OCI-LY3 (cell line): ENCODE measurements around the gene LRRC14B.

ENCODE experiments used
- H2AFZ ChIP-seq: fragments of 200-600, 300-600 bp; shearing (Covaris generic); 2 replicates; pipeline ENCODE4 v1.6.0; 2014; ENCODE audit warnings: antibody characterized with exemption, low read depth, low read length
- H3K27ac ChIP-seq: fragments of 200-600, 300-600 bp; sonication (generic); 2 replicates; pipeline ENCODE4 v1.5.1; 2014; ENCODE audit warnings: mild to moderate bottlenecking, low read length, moderate library complexity, mixed read lengths
- H3K27me3 ChIP-seq: fragments of 200-600, 300-600 bp; sonication (generic); 2 replicates; pipeline ENCODE4 v1.6.1; 2014; ENCODE audit warnings: low read depth, low read length, mixed read lengths
- H3K36me3 ChIP-seq: fragments of 200-600, 300-600 bp; sonication (generic); replicated peaks from 2 replicates; pipeline ENCODE3; 2014; ENCODE audit warnings: low read depth, low read length, mixed read lengths
- H3K4me1 ChIP-seq: fragments of 300-600, 200-600 bp; sonication (generic); 2 replicates; pipeline ENCODE4 v1.6.1; 2014; ENCODE audit warnings: low read length, mixed read lengths
- H3K4me2 ChIP-seq: fragments of 200-600, 300-600 bp; sonication (generic); 2 replicates; pipeline ENCODE4 v1.6.1; 2014; ENCODE audit warnings: low read length, mixed read lengths
- H3K4me3 ChIP-seq: fragments of 300-600, 200-600 bp; sonication (generic); 2 replicates; pipeline ENCODE4 v1.5.1; 2014; ENCODE audit warnings: antibody characterized with exemption, mild to moderate bottlenecking, low read length, moderate library complexity
- H3K79me2 ChIP-seq: fragments of 300-600, 200-600 bp; shearing (Covaris generic); 2 replicates; pipeline ENCODE4 v1.6.1; 2014; ENCODE audit warnings: mild to moderate bottlenecking, low read length, mixed read lengths
- H3K9ac ChIP-seq: fragments of 300-600, 200-600 bp; shearing (Covaris generic); 2 replicates; pipeline ENCODE4 v1.6.0; 2014; ENCODE audit warnings: mild to moderate bottlenecking, low read length, moderate library complexity
- H3K9me3 ChIP-seq: fragments of 200-600, 300-600 bp; shearing (Covaris generic); 2 replicates; pipeline ENCODE4 v1.6.1; 2014; ENCODE audit warnings: low read length, mixed read lengths; ENCODE audit not compliant: insufficient read depth
- H4K20me1 ChIP-seq: fragments of 200-600, 300-600 bp; sonication (generic); 2 replicates; pipeline ENCODE4 v1.6.1; 2016; ENCODE audit warnings: low read length, mixed read lengths; ENCODE audit not compliant: insufficient read depth
- EZH2phosphoT487 ChIP-seq: fragments of 200-600 bp; shearing (Covaris generic); IDR thresholded peaks from 2 replicates; pipeline ENCODE4 v1.6.1; 2018; ENCODE audit warnings: antibody characterized with exemption, mixed run types, low read depth
- TF ChIP-seq, protein P1 (sequence below): fragments of 200-600, 300-600 bp; sonication (generic); IDR thresholded peaks from 2 replicates; pipeline ENCODE4 v1.5.1; 2014; ENCODE audit warnings: antibody characterized with exemption, low read length, low read depth

LRRC14B gene

DNA sequence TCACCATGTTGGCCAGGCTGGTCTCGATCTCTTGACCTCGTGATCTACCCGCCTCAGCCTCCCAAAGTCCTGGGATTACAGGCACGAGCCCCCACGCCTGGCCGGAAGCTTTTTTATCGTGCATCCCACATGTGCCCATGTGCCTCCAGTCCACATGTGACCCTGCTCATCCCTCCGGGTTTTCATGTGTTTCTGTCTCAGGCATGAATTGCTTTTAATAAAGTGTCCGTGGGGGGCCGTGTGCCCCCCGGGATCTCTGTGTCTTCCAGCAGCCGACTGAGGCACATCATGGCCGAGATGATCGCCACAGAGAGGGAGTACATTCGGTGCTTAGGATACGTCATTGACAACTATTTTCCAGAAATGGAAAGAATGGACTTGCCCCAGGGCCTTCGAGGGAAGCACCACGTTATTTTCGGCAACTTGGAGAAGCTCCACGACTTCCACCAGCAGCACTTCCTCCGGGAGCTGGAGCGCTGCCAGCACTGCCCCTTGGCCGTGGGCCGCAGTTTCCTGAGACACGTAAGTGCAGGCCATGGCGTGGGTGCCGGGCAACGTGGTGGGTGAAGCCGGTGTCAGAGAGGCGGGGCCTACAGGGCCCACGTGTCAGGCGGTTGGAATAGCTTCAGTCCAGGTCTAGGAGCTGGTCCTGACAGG, 22.1 kb upstream of the LRRC14B start:
- Histone ChIP-seq H3K9me3 (no peaks in the 10 kb centered on the region), H3K4me1 (no peaks in the 10 kb centered on the region), H2AFZ (no peak overlapping the region), H3K36me3 (no peaks in the 10 kb centered on the region), H4K20me1 (no peaks in the 10 kb centered on the region), H3K4me3 (no peak overlapping the region), H3K9ac (no peak overlapping the region), H3K27ac (no peak overlapping the region), H3K79me2 (no peaks in the 10 kb centered on the region), H3K4me2 (no peak overlapping the region), H3K27me3 (no peaks in the 10 kb centered on the region)
- TF ChIP-seq EZH2phosphoT487, result no peak
- TF ChIP-seq, protein P1, sequence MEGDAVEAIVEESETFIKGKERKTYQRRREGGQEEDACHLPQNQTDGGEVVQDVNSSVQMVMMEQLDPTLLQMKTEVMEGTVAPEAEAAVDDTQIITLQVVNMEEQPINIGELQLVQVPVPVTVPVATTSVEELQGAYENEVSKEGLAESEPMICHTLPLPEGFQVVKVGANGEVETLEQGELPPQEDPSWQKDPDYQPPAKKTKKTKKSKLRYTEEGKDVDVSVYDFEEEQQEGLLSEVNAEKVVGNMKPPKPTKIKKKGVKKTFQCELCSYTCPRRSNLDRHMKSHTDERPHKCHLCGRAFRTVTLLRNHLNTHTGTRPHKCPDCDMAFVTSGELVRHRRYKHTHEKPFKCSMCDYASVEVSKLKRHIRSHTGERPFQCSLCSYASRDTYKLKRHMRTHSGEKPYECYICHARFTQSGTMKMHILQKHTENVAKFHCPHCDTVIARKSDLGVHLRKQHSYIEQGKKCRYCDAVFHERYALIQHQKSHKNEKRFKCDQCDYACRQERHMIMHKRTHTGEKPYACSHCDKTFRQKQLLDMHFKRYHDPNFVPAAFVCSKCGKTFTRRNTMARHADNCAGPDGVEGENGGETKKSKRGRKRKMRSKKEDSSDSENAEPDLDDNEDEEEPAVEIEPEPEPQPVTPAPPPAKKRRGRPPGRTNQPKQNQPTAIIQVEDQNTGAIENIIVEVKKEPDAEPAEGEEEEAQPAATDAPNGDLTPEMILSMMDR, result no peak

DNA sequence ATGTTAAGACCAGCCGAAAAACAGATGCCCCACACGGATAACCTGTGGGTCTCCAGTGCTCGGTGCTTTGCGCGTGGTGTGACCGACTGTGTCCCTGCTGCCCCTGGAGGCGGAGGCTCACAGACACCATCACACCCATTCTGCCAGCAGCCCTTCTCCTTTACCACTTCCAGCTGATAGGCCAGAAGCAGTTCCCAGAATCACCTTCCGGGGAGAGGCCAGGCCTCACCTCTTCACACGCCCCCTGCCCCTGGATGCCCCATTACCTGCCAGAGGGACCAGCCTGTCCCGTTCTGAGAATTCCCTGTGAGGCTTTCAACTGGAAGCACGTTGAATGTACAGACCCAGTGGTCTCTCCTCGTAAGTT, 21.6 kb upstream of the LRRC14B start:
- no peak overlapping the region for H3K4me3 ChIP-seq
- H2AFZ ChIP-seq, result no peak overlapping the region
- no peak overlapping the region for H3K9ac ChIP-seq
- no peak overlapping the region for H3K4me2 ChIP-seq
- no peak for TF ChIP-seq EZH2phosphoT487
- TF ChIP-seq, protein P1, result no peak
- no peak overlapping the region for H3K27ac ChIP-seq
- H4K20me1 ChIP-seq, result no peaks in the 10 kb centered on the region
- H3K36me3 ChIP-seq, result no peaks in the 10 kb centered on the region
- H3K79me2 ChIP-seq, result no peaks in the 10 kb centered on the region
- no peaks in the 10 kb centered on the region for H3K9me3 ChIP-seq
- no peaks in the 10 kb centered on the region for H3K4me1 ChIP-seq
- H3K27me3 ChIP-seq, result no peaks in the 10 kb centered on the region

DNA sequence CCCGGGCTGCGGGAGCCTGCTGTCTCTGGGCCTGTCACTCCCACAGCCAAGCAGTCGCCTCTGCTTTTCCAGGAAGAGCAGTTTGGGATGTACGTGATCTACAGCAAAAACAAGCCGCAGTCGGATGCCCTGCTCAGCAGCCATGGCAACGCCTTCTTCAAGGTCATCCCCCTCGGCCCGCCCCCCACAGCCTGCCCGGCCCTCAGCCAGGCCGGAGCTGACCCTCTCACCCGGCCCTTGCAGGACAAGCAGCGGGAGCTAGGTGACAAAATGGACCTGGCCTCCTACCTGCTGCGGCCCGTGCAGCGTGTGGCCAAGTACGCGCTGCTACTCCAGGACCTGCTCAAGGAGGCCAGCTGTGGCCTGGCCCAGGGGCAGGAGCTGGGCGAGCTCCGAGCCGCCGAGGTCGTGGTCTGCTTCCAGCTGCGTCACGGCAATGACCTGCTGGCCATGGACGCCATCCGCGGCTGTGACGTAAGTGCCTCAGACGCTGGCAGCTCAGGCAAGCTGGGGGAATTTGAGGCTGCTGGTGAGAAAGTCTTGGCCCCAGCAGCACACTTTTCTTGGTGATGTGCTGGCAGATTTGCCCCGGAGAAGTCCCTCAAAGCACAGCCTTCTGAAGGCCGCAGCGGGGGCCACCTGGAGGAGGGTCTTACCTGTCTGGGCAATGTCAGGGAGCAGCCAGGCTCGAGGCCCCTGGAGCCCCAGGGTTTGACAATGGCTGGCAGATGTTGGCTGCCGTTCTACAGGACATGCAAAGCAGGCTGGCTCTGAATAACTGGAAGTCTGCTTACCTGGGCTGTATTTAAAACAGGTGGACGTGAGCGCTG, 20.1 kb upstream of the LRRC14B start:
- Histone ChIP-seq H3K4me3 (no peak overlapping the region), H3K27ac (no peak overlapping the region), H4K20me1 (no peaks in the 10 kb centered on the region), H3K79me2 (no peaks in the 10 kb centered on the region), H3K9me3 (no peaks in the 10 kb centered on the region), H2AFZ (no peak overlapping the region), H3K9ac (no peak overlapping the region), H3K36me3 (no peaks in the 10 kb centered on the region), H3K4me2 (no peak overlapping the region), H3K4me1 (no peaks in the 10 kb centered on the region), H3K27me3 (no peaks in the 10 kb centered on the region)
- TF ChIP-seq, protein P1, result no peak
- no peak for TF ChIP-seq EZH2phosphoT487

DNA sequence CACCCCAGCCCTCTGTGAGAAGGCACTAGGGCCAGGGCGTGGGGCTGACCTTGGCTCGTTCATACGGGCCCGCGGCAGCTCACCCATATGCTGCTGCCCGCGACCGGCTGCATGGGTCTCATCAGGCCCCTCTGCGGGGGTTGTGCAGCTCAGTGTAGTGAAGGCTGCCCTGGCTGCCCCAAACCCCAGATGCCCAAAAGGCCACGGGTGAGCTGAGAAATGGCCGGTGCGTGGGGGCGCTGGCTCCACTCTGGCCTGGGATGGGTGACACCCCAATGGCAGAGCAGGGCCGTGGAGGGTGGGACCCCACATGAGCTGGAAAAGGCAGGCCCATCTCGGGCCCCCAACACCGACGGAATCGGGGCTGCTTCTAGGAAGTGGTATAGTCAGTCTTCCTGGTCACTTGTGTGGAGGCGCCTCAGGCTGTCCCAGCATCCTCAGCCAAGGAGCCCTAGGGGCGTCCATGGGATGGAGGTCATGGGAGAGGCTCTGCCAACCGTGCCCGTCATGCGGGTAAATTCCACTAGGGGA, 19.4 kb upstream of the LRRC14B start:
- H4K20me1 ChIP-seq, result no peaks in the 10 kb centered on the region
- no peaks in the 10 kb centered on the region for H3K36me3 ChIP-seq
- H3K27me3 ChIP-seq, result no peaks in the 10 kb centered on the region
- no peak overlapping the region for H3K4me2 ChIP-seq
- TF ChIP-seq EZH2phosphoT487, result no peak
- TF ChIP-seq, protein P1, result no peak
- no peaks in the 10 kb centered on the region for H3K9me3 ChIP-seq
- no peaks in the 10 kb centered on the region for H3K79me2 ChIP-seq
- H3K4me3 ChIP-seq, result no peak overlapping the region
- H2AFZ ChIP-seq, result no peak overlapping the region
- H3K4me1 ChIP-seq, result no peaks in the 10 kb centered on the region
- no peak overlapping the region for H3K27ac ChIP-seq
- H3K9ac ChIP-seq, result no peak overlapping the region
